K562 (cell line): ENCODE measurements around the gene CHL1. TPM values are rescaled to one million over a fixed set of nuclear protein-coding genes. Genes with fewer than 3 reads are reported as not detected.

Experiments used
- ATAC-seq: fragments of 200-7000 bp; cut with Tn5 transposase; 3 replicates; pipeline ENCODE4 v1.9.1; 2020; ENCODE audit warnings: moderate library complexity
- BruUV-seq: library from RNA; stranded (reverse); fragments of 400-500 nt; replicated peaks from 2 replicates; lab custom pipeline; 2021; lab: Mats Ljungman, UMichigan
- CTCF ChIA-PET: fragments of 300-600 bp; formaldehyde crosslinking; extraction: SDS; loops from one replicate; lab custom pipeline; 2021; ENCODE audit warnings: low intra/inter-chr PET ratio; lab: Yijun Ruan, JAX
- POLR2A ChIA-PET: fragments of 300-600, 350-650 bp; sonication (Branson Sonifier 250); formaldehyde crosslinking; extraction: SDS; loops from one replicate; lab custom pipeline; 2021; ENCODE audit warnings: antibody characterized with exemption, inconsistent platforms; lab: Yijun Ruan, JAX
- DNase-seq, 4 experiments: peaks; one replicate each; pipeline versions ENCODE4 v3.0.0 to v3.0.0-alpha.2; 2011 to 2018; ENCODE audit warnings: low spot score in 3 of 4, mixed read lengths in 3 of 4; ENCODE audit errors: extremely low read depth in 1 of 4
- FAIRE-seq: peaks from 2 replicates; lab custom pipeline; 2011; peaks lifted over from hg19 to GRCh38; lab: Jason Lieb, UNC
- H2AFZ ChIP-seq: 2 replicates; pipeline ENCODE4 v1.6.0; 2011; ENCODE audit warnings: low read depth, low read length, control low read depth, inconsistent platforms
- H3K27ac ChIP-seq: fragments of 200-600 bp; 3 replicates; pipeline ENCODE4 v1.8.0; 2011; ENCODE audit warnings: low read depth, mild to moderate bottlenecking, control low read depth, inconsistent platforms, low read length, moderate library complexity, mixed read lengths; ENCODE audit errors: extremely low read depth
- H3K27me3 ChIP-seq, 2 experiments: fragments of 300-600 bp in 1 of 2; 2 replicates in 1 of 2; 3 replicates in 1 of 2; pipeline versions ENCODE4 v1.6.0 to v1.8.0; 2011; ENCODE audit warnings: inconsistent platforms in 2 of 2, low read length in 2 of 2, mild to moderate bottlenecking in 1 of 2, mixed read lengths in 1 of 2, moderate library complexity in 1 of 2; ENCODE audit not compliant: control insufficient read depth in 2 of 2, insufficient read depth in 2 of 2
- H3K36me3 ChIP-seq: fragments of 300-600 bp; 3 replicates; pipeline ENCODE4 v1.8.0; 2011; ENCODE audit warnings: mild to moderate bottlenecking, low read length, inconsistent platforms; ENCODE audit not compliant: control insufficient read depth, insufficient read depth
- H3K4me1 ChIP-seq, 2 experiments: fragments of 200-600 bp in 1 of 2; replicated peaks in 1 of 2; 2 replicates in 1 of 2; 3 replicates in 1 of 2; pipeline versions ENCODE4 v1.5.1 to v1.8.0; 2011; ENCODE audit warnings: inconsistent platforms in 2 of 2, low read length in 2 of 2, mild to moderate bottlenecking in 1 of 2, mixed read lengths in 1 of 2, moderate library complexity in 1 of 2; ENCODE audit not compliant: control insufficient read depth in 2 of 2, insufficient read depth in 2 of 2
- H3K4me2 ChIP-seq: 2 replicates; pipeline ENCODE4 v1.6.1; 2011; ENCODE audit warnings: low read length, control low read depth, inconsistent platforms, mixed read lengths; ENCODE audit not compliant: insufficient read depth
- H3K4me3 ChIP-seq: fragments of 200-600 bp; sonication (generic), shearing (Covaris generic); 2 replicates; pipeline ENCODE4 v1.5.1; 2016; ENCODE audit warnings: control low read depth, inconsistent platforms
- H3K79me2 ChIP-seq: fragments of 200-600 bp; 3 replicates; pipeline ENCODE4 v1.8.0; 2011; ENCODE audit warnings: low read length, inconsistent platforms; ENCODE audit not compliant: control insufficient read depth, insufficient read depth
- H3K9ac ChIP-seq, 2 experiments: 2 replicates each; pipeline versions ENCODE4 v1.6.0 to v1.6.1; 2011; ENCODE audit warnings: low read depth in 2 of 2, low read length in 2 of 2, control low read depth in 1 of 2, inconsistent platforms in 1 of 2, mild to moderate bottlenecking in 1 of 2, mixed read lengths in 1 of 2; ENCODE audit not compliant: insufficient read depth in 1 of 2
- H3K9me1 ChIP-seq: one replicate; pipeline ENCODE4 v1.6.0; 2011; ENCODE audit warnings: inconsistent platforms, mild to moderate bottlenecking, low read length, moderate library complexity; ENCODE audit not compliant: control insufficient read depth, insufficient read depth
- H3K9me3 ChIP-seq: replicated peaks from 2 replicates; pipeline ENCODE4 v1.5.1; 2011; ENCODE audit warnings: low read depth, low read length, inconsistent platforms; ENCODE audit not compliant: control insufficient read depth, insufficient read depth
- H4K20me1 ChIP-seq: replicated peaks from 2 replicates; pipeline ENCODE4 v1.6.1; 2011; ENCODE audit warnings: low read length, inconsistent platforms, mixed read lengths; ENCODE audit not compliant: control insufficient read depth, insufficient read depth
- CEBPG ChIP-seq, 3 experiments: fragments of 200-800 bp in 1 of 3; sonication (Bioruptor generic) in 1 of 3; sonication (generic) in 1 of 3; formaldehyde crosslinking in 1 of 3; IDR thresholded peaks in 2 of 3; conservative IDR thresholded peaks in 1 of 3; 2 replicates each; pipeline versions ENCODE4 v1.6.1 to v1.8.0; 2016 to 2022; ENCODE audit warnings: missing compliant biosample characterization in 2 of 3, missing genetic modification characterization in 2 of 3, mild to moderate bottlenecking in 1 of 3, missing genetic modification reagents in 1 of 3
- KAT7 ChIP-seq: sonication (generic); formaldehyde crosslinking; IDR thresholded peaks from 2 replicates; pipeline ENCODE4 v1.8.0; 2022; ENCODE audit warnings: missing genetic modification reagents, mild to moderate bottlenecking, borderline replicate concordance
- NELFE ChIP-seq: IDR thresholded peaks from 2 replicates; pipeline ENCODE4 v1.6.1; 2011; ENCODE audit warnings: mild to moderate bottlenecking; ENCODE audit not compliant: insufficient read depth, insufficient read length
- SRSF9 ChIP-seq: fragments of 200-400 bp; formaldehyde crosslinking; IDR thresholded peaks from 2 replicates; pipeline ENCODE4 v1.6.1; 2017; ENCODE audit warnings: low read depth, low read length, borderline replicate concordance
- WGBS: fragments of 100-300 bp; shearing (Covaris generic); methylation state at CpG from one replicate; pipeline ENCODE4 v1.1.6; 2016; ENCODE audit warnings: low coverage, mixed read lengths; ENCODE audit not compliant: insufficient coverage; ENCODE audit errors: missing lambda C conversion rate; 5-methylcytosine and 5-hydroxymethylcytosine counted together
- in situ Hi-C: fragments of 300-500 bp; cut with MboI; formaldehyde crosslinking; loops from 4 replicates; pipeline ENCODE4 v1.15.0; 2018; ENCODE audit warnings: inconsistent platforms, mixed read lengths
- intact Hi-C: fragments of 100-400 bp; cut with micrococcal nuclease; formaldehyde crosslinking; loops from 2 replicates; pipeline ENCODE4 v1.14.2; 2022
- polyA plus RNA-seq, 8 experiments: library from polyadenylated mRNA; depleted of rRNA in 4 of 8; stranded (reverse) in 5 of 8; unstranded in 3 of 8; fragments of >200 nt; fragmentation: Nextera tagmentation in 2 of 8; fragmentation: Illumina TruSeq in 1 of 8; extraction: Ambion mirVana in 2 of 8; extraction: Trizol in 1 of 8; gene quantifications; 2 replicates each; pipeline versions ENCODE4 v1.2.1 to v1.2.3, GENCODE V29; 2011 to 2014; ENCODE audit warnings: inconsistent platforms in 1 of 8, missing spikeins in 1 of 8
- total RNA-seq, 7 experiments: library from RNA; depleted of rRNA in 6 of 7; stranded (reverse); fragments of >200 nt in 6 of 7; fragmentation: Illumina TruSeq in 2 of 7; extraction: Trizol in 2 of 7; gene quantifications; 2 replicates each; pipeline versions ENCODE4 v1.2.1 to v1.2.3, GENCODE V29; 2011 to 2021; ENCODE audit warnings: low replicate concordance in 1 of 7
- TF ChIP-seq, protein P1 (sequence below): IDR thresholded peaks from 2 replicates; pipeline ENCODE4 v1.6.1; 2016; ENCODE audit warnings: missing genetic modification characterization, missing compliant biosample characterization

The CHL1 gene
- total and polyA plus RNA-seq, 9 of the 15 experiments (the other 6 are each of a cell fraction or from before 2014, with no cell fraction given): 0.02 TPM; not detected in 8

DNA sequence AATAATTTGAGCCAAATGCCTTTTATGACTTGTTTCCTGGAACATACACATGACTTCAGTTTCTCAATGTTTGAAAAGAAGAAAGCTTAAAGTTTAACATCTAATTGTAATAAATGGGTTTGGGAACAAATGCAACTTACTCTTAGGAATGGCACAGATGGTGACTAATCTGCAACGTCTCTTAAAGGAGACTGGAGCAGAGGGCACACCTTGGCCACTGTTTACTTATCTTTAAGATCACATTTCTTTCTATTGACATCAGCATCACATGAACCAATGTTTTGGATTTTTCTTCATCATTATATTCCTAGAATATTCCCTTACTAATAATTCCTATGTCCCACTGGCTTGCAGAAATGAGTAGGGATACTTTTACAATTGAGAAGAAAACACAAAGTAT, 229.5 kb downstream of the CHL1 start:
- POLR2A ChIA-PET: no interaction called here
- no peaks in the 10 kb centered on the region for H4K20me1 ChIP-seq
- in situ Hi-C loops: no loop called here
- CTCF ChIA-PET: no interaction called here
- H2AFZ ChIP-seq: no peak overlapping the region
- H3K27ac ChIP-seq: no peak overlapping the region
- intact Hi-C loops: no loop called here
- H3K9me1 ChIP-seq: no peaks in the 10 kb centered on the region
- H3K9me3 ChIP-seq: no peaks in the 10 kb centered on the region; the same call in 1 of the 2 replicates
- ATAC-seq (no peak), DNase-seq (no peak), FAIRE-seq (no peak)
- no TSS peak for BruUV-seq
- H3K9ac ChIP-seq: no peak overlapping the region
- H3K27me3 ChIP-seq: no peaks in the 10 kb centered on the region
- TF ChIP-seq SRSF9 (no peak), KAT7 (no peak), CEBPG (CRISPR knock-in tag; IDR thresholded peaks at IDR 0.05) (no peak), CEBPG (tag; conservative IDR thresholded peaks at IDR 0.05 in 1 of 2, IDR thresholded peaks at IDR 0.05 in 1 of 2) (0 out of 4 replicates have a peak, but pooled peaks of 1 of the 2 experiments have one; percentile 3), NELFE (no peak)
- TF ChIP-seq, protein P1, sequence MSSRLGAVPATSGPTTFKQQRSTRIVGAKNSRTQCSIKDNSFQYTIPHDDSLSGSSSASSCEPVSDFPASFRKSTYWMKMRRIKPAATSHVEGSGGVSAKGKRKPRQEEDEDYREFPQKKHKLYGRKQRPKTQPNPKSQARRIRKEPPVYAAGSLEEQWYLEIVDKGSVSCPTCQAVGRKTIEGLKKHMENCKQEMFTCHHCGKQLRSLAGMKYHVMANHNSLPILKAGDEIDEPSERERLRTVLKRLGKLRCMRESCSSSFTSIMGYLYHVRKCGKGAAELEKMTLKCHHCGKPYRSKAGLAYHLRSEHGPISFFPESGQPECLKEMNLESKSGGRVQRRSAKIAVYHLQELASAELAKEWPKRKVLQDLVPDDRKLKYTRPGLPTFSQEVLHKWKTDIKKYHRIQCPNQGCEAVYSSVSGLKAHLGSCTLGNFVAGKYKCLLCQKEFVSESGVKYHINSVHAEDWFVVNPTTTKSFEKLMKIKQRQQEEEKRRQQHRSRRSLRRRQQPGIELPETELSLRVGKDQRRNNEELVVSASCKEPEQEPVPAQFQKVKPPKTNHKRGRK: no peak
- H3K4me1 ChIP-seq: no peaks in the 10 kb centered on the region
- H3K36me3 ChIP-seq: no peaks in the 10 kb centered on the region
- WGBS: 0% methylated on average over 1 of the region's 1 CpG
- no peaks in the 10 kb centered on the region for H3K79me2 ChIP-seq
- no peak overlapping the region for H3K4me3 ChIP-seq
- H3K4me2 ChIP-seq: no peak overlapping the region
